GM21381 (cell line): ENCODE measurements around the gene CNTNAP2.

Source experiments
- ATAC-seq: cut with Tn5 transposase; IDR thresholded peaks from one replicate; pipeline ENCODE4 v1.9.1; 2021; ENCODE audit warnings: mild to moderate bottlenecking, moderate library complexity; ENCODE audit not compliant: unreplicated experiment

The CNTNAP2 gene

GRCh38 chr7:146966274-146966673 lies 849.7 kb downstream of the CNTNAP2 start:
- ATAC-seq = no peak

GRCh38 chr7:146982482-146982881 lies 865.9 kb downstream of the CNTNAP2 start:
- no peak for ATAC-seq

GRCh38 chr7:146991596-146991995 lies 875.0 kb downstream of the CNTNAP2 start:
- no peak for ATAC-seq

GRCh38 chr7:146993764-146994163 lies 877.2 kb downstream of the CNTNAP2 start:
- no peak for ATAC-seq

- no peak for ATAC-seq
Observed at GRCh38 chr7:147008530-147008929, 891.9 kb downstream of the CNTNAP2 start.

GRCh38 chr7:147012666-147013065 lies 896.1 kb downstream of the CNTNAP2 start:
- ATAC-seq = no peak

- no peak for ATAC-seq
Observed at GRCh38 chr7:147013825-147014224, 897.2 kb downstream of the CNTNAP2 start.

GRCh38 chr7:147014286-147014955 lies 897.8 kb downstream of the CNTNAP2 start:
- ATAC-seq = no peak

GRCh38 chr7:147015999-147016398 lies 899.4 kb downstream of the CNTNAP2 start:
- no peak for ATAC-seq

- ATAC-seq = no peak
Observed at GRCh38 chr7:147022056-147022455, 905.5 kb downstream of the CNTNAP2 start.

- ATAC-seq = no peak
Observed at GRCh38 chr7:147023440-147023839, 906.8 kb downstream of the CNTNAP2 start.

GRCh38 chr7:147029953-147030352 lies 913.4 kb downstream of the CNTNAP2 start:
- ATAC-seq = no peak

- ATAC-seq = no peak
Observed at GRCh38 chr7:147033641-147034040, 917.0 kb downstream of the CNTNAP2 start.

GRCh38 chr7:147041438-147041837 lies 924.8 kb downstream of the CNTNAP2 start:
- no peak for ATAC-seq

- no peak for ATAC-seq
Observed at GRCh38 chr7:147044941-147045340, 928.3 kb downstream of the CNTNAP2 start.

- no peak for ATAC-seq
Observed at GRCh38 chr7:147047696-147048095, 931.1 kb downstream of the CNTNAP2 start.

- no peak for ATAC-seq
Observed at GRCh38 chr7:147048864-147049263, 932.3 kb downstream of the CNTNAP2 start.

- no peak for ATAC-seq
Observed at GRCh38 chr7:147052818-147053217, 936.2 kb downstream of the CNTNAP2 start.

- ATAC-seq = no peak
Observed at GRCh38 chr7:147053746-147054145, 937.1 kb downstream of the CNTNAP2 start.

- ATAC-seq = no peak
Observed at GRCh38 chr7:147060070-147060469, 943.5 kb downstream of the CNTNAP2 start.

- no peak for ATAC-seq
Observed at GRCh38 chr7:147062897-147063296, 946.3 kb downstream of the CNTNAP2 start.

GRCh38 chr7:147068842-147069241 lies 952.2 kb downstream of the CNTNAP2 start:
- no peak for ATAC-seq

- no peak for ATAC-seq
Observed at GRCh38 chr7:147069771-147070170, 953.2 kb downstream of the CNTNAP2 start.
